ENCODE results near the gene GPD2.

GRCh38 chr2:156537141-156537540 is 101.0 kb downstream of the GPD2 start:
- no peak for TF ChIP-seq BHLHE40 (IDR thresholded peaks at IDR 0.05; ENCODE audit: low read depth, low read length)
- no peak for TF ChIP-seq POLR2A (IDR thresholded peaks at IDR 0.05; ENCODE audit: low read depth, low read length)

Data from IMR-90 (cell line).